GM12801 (cell line): ENCODE measurements around the gene TESMIN.

Source experiments
- TF ChIP-seq, protein P1 (sequence below): IDR thresholded peaks from one replicate; pipeline ENCODE4 v1.5.1; 2011; ENCODE audit warnings: control low read depth; ENCODE audit not compliant: insufficient read length; ENCODE audit errors: extremely low read depth

Gene TESMIN

DNA sequence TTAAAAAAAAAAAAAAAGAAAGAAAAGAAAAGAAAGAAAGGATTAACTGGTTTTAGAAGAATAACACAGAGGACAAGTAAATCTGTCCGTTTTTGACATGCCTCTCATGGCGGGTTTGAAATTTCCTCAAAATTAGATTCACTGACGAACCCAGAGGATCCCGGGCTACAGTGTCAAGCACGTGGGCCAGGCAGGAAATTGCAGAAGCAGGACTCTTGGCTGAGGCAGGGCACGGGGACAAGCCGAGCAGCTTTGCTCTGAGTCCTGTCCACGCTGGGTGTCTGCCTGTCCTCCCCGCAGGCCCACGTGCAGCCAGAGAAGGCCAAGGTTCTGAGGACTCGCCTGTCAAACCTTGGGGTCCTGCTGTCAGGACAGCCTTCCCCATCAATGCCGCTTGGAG, 42.3 kb downstream of the TESMIN start:
- TF ChIP-seq, protein P1, sequence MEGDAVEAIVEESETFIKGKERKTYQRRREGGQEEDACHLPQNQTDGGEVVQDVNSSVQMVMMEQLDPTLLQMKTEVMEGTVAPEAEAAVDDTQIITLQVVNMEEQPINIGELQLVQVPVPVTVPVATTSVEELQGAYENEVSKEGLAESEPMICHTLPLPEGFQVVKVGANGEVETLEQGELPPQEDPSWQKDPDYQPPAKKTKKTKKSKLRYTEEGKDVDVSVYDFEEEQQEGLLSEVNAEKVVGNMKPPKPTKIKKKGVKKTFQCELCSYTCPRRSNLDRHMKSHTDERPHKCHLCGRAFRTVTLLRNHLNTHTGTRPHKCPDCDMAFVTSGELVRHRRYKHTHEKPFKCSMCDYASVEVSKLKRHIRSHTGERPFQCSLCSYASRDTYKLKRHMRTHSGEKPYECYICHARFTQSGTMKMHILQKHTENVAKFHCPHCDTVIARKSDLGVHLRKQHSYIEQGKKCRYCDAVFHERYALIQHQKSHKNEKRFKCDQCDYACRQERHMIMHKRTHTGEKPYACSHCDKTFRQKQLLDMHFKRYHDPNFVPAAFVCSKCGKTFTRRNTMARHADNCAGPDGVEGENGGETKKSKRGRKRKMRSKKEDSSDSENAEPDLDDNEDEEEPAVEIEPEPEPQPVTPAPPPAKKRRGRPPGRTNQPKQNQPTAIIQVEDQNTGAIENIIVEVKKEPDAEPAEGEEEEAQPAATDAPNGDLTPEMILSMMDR = no peak

DNA sequence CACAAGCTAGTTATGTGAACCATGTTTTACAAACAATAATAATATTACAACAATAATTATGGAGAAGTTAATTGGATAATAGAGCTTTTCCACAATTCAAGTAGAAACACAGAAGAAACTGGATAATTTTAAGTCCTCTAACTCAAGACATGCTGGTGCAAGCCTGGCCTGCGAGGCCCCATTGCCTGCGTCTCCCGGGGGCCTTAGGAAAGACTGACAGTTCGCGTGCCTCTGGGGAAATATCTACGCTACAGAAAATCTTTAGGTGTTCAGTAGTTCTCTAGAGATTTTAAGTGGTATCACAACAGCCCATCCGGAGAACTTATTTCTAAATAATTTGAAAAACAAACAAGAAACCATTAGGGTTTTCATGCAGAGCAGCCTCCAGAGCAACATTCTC, 43.8 kb downstream of the TESMIN start:
- TF ChIP-seq, protein P1 = no peak

DNA sequence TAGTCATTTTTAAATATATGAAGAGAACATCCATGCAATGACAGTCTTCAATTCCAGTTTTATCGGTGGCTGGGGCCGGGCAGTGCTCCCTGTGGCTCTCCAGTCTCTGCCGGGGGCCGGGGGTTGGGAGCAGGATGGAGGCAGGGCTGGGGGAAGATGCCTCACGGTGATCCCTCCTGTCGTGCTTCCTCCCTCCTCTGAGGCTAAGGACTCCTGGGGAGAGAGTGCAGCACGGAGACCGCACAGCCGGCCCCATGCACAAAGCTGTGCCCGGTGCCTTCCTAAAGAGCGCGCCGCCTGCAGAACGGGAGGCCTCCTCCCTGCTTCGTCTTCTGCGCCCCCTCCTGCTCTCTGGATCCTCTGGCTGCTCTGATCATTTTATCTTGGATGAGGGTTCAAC, 46.4 kb downstream of the TESMIN start:
- TF ChIP-seq, protein P1 = no peak

DNA sequence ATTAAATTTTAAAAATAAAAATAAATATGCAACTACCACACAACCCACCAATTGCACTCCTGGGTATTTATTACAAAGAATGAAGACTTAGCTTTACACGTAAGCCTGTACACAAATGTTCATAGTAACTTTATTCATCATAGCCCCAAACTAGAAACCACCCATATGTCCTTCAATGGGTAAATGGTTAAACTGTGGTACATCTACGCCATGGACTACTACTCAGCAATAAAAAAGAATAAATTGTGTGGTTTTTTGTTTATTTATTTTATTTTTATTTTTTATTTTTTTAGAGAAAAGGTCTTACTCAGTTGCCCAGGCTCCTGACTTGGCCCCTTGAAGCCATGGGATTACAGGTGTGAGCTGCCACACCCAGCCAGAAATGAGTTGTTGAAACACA, 52.3 kb downstream of the TESMIN start:
- TF ChIP-seq, protein P1 = no peak

DNA sequence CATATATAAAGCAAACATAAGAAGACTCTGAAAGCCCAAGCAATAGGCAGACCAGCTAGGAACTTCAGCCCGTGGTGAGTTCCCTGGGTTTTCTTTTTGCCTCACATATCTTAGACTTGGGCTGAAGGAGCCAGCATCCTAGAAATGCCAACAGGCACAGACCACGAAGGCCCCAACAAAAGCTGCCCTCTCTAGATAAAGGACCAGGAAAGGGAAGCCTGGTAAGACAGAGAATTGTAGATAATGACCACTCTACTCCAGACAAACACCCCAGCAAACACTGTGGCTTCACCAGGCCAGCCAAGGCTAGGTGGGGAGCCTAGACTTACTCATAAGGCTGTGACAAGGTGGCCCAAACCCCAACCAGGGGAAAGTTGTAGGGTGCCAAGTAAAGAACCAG, 55.8 kb downstream of the TESMIN start:
- TF ChIP-seq, protein P1 = no peak

DNA sequence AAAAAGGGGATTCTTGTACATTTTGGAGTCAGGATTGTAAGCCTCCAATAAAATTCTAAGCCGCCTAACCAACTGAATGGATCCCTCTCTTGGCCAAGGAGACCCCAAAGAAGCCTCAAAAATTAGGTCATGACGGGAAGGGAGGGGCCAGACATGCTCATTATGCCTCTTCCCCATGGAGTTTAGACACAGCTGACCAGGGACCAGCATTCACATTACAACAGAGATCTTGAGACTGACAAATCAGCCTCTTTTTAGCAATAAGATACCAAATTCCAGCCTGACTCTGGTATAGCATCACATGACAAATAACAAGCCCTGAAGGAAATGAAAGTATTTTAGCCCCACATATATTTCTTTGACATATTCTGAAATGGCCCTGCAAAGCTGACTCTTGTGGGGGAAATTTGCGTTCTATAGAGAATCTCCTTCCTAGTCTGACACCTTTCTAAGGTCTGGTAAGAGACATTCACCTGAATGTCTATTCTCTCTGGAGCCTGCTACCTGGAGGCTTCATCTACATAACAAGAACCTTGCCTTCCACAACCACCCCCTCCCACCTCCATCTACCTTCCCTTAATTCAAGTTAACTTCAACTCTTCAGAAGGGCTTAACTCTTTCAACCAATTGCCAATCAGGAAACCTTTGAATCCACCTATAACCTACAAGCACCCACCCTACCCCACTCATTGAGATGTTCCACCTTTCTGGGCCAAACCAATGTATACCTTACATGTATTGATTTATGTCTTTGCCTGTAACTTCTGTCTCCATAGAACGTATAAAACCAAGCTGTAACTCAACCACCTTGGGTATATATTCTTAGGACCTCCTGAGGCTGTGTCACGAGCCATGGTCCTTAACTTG, 56.7 kb downstream of the TESMIN start:
- TF ChIP-seq, protein P1 = no peak

DNA sequence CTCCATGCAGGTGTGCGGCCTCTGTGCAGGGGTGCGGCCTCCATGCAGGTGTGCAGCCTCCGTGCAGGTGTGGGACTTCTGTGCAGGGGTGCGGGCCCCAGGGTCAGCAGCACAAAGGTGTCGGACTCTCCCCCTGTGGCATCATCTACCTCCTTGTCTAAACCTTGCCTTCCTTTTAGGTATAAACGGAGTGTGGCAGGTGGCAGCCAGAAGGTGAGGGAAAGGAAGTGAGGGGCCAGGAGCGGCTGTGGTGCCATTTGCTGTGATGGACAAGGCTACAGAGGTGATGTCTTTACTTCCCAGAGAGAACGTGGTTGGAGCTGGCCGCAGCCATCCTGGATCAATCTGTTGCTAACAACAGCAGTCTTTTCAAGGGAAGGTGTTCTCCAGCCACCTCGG, 57.8 kb downstream of the TESMIN start:
- TF ChIP-seq, protein P1 = no peak
